GM23338 (cell line): ENCODE data around the gene PROP1. TPM values are rescaled to one million over a fixed set of nuclear protein-coding genes. Genes with fewer than 3 reads are reported as not detected.
"Not testable (repeated sequence)": the region's sequence is repeated elsewhere in the genome, so short reads cannot be mapped to it uniquely, and the experiment has no call there.

Experiments
- ATAC-seq: fragments of 200-7000 bp; cut with Tn5 transposase; 3 replicates; pipeline ENCODE4 v1.9.1; 2020
- DNase-seq: peaks from one replicate; pipeline ENCODE4 v3.0.0-alpha.2; 2015; ENCODE audit warnings: low spot score
- H2AFZ ChIP-seq: fragments of 200-600 bp; sonication (generic); 2 replicates; pipeline ENCODE4 v1.8.0; 2016; ENCODE audit warnings: antibody characterized with exemption, mild to moderate bottlenecking, moderate library complexity
- H3F3A ChIP-seq: fragments of 200-600 bp; sonication (generic); replicated peaks from 2 replicates; pipeline ENCODE4 v1.8.0; 2017; ENCODE audit warnings: antibody characterized with exemption, mixed run types, low read depth
- H3K27ac ChIP-seq: fragments of 200-600 bp; sonication (generic); 2 replicates; pipeline ENCODE4 v1.6.1; 2016; ENCODE audit warnings: low read depth
- H3K27me3 ChIP-seq: fragments of 200-600 bp; sonication (generic); 2 replicates; pipeline ENCODE4 v1.8.0; 2016; ENCODE audit warnings: mild to moderate bottlenecking, mixed run types, moderate library complexity; ENCODE audit not compliant: insufficient read depth
- H3K36me3 ChIP-seq: fragments of 200-600 bp; sonication (generic); 2 replicates; pipeline ENCODE4 v1.8.0; 2016; ENCODE audit warnings: mild to moderate bottlenecking; ENCODE audit not compliant: insufficient read depth
- H3K4me1 ChIP-seq: fragments of 200-600 bp; sonication (generic); 2 replicates; pipeline ENCODE4 v1.8.0; 2016; ENCODE audit warnings: mild to moderate bottlenecking, moderate library complexity; ENCODE audit not compliant: insufficient read depth
- H3K4me2 ChIP-seq: fragments of 200-600 bp; sonication (generic); 2 replicates; pipeline ENCODE4 v1.7.1; 2017; ENCODE audit warnings: mixed run types
- H3K4me3 ChIP-seq: fragments of 200-600 bp; sonication (generic); 2 replicates; pipeline ENCODE4 v1.6.1; 2016; ENCODE audit warnings: mixed run types
- H3K79me2 ChIP-seq: fragments of 200-600 bp; sonication (generic); replicated peaks from 2 replicates; pipeline ENCODE4 v1.8.0; 2017; ENCODE audit warnings: mild to moderate bottlenecking; ENCODE audit not compliant: insufficient read depth
- H3K9me2 ChIP-seq: fragments of 200-600 bp; sonication (generic); 2 replicates; pipeline ENCODE4 v1.8.0; 2017; ENCODE audit not compliant: insufficient read depth
- H4K20me1 ChIP-seq: fragments of 200-600 bp; sonication (generic); replicated peaks from 2 replicates; pipeline ENCODE4 v1.8.0; 2017; ENCODE audit warnings: mild to moderate bottlenecking; ENCODE audit not compliant: insufficient read depth
- H3K27ac Mint-ChIP-seq: 2 replicates; pipeline ENCODE4 v1.8.0; 2020; ENCODE audit warnings: inconsistent platforms, mild to moderate bottlenecking, moderate library complexity, mixed read lengths
- H3K27me3 Mint-ChIP-seq: 3 replicates; pipeline ENCODE4 v1.8.0; 2022; ENCODE audit warnings: low read depth, mild to moderate bottlenecking, moderate library complexity, mixed read lengths, inconsistent platforms; ENCODE audit not compliant: insufficient read depth, poor library complexity
- H3K36me3 Mint-ChIP-seq: 3 replicates; pipeline ENCODE4 v1.8.0; 2021; ENCODE audit warnings: low read depth, mild to moderate bottlenecking, inconsistent platforms, moderate library complexity, mixed read lengths
- H3K4me1 Mint-ChIP-seq: 3 replicates; pipeline ENCODE4 v1.8.0; 2020; ENCODE audit warnings: mild to moderate bottlenecking, inconsistent platforms, mixed read lengths
- H3K4me3 Mint-ChIP-seq: 3 replicates; pipeline ENCODE4 v1.8.0; 2021; ENCODE audit warnings: moderate library complexity, mild to moderate bottlenecking, inconsistent platforms, mixed read lengths
- H3K9me3 Mint-ChIP-seq: 3 replicates; pipeline ENCODE4 v1.8.0; 2020; ENCODE audit warnings: moderate library complexity, mild to moderate bottlenecking, inconsistent platforms, mixed read lengths
- polyA plus RNA-seq: library from polyadenylated mRNA; unstranded; fragments of >200 nt; fragmentation: Nextera tagmentation; extraction: Ambion mirVana; gene quantifications from 2 replicates; pipeline ENCODE4 v1.2.1, GENCODE V29; 2016
- total RNA-seq: library from RNA; depleted of rRNA; stranded (reverse); fragments of >200 nt; shearing (Covaris generic); gene quantifications from 2 replicates; pipeline ENCODE4 v1.2.3, GENCODE V29; 2014; rRNA removed

The PROP1 gene
- total and polyA plus RNA-seq, 2 experiments from 2014 or later: not detected

GRCh38 chr5:177945601-177946283 lies 50.3 kb downstream of the PROP1 start:
- not testable (repeated sequence) for ATAC-seq, H3K4me2 ChIP-seq, H3K79me2 ChIP-seq, H3K27ac Mint-ChIP-seq, H4K20me1 ChIP-seq, H3K4me3 Mint-ChIP-seq, H3K9me2 ChIP-seq, H3K4me3 ChIP-seq, H3K27me3 ChIP-seq, H3K27ac ChIP-seq, H3K36me3 ChIP-seq, H3K4me1 ChIP-seq, H3K4me1 Mint-ChIP-seq, H2AFZ ChIP-seq, H3K9me3 Mint-ChIP-seq, DNase-seq, H3K36me3 Mint-ChIP-seq, H3F3A ChIP-seq
- H3K27me3 Mint-ChIP-seq: peaks cover 14% of the 10 kb centered on the region

GRCh38 chr5:177945145-177945544 lies 50.9 kb downstream of the PROP1 start:
- H3K27me3 ChIP-seq, H3K79me2 ChIP-seq, H3K27ac ChIP-seq, H3K9me3 Mint-ChIP-seq, H3K9me2 ChIP-seq, H3K36me3 Mint-ChIP-seq, H4K20me1 ChIP-seq, DNase-seq, H3F3A ChIP-seq, H3K27ac Mint-ChIP-seq, H2AFZ ChIP-seq, ATAC-seq, H3K4me3 ChIP-seq, H3K36me3 ChIP-seq, H3K4me1 Mint-ChIP-seq, H3K4me2 ChIP-seq, H3K4me1 ChIP-seq: not testable (repeated sequence)
- H3K4me3 Mint-ChIP-seq: 0 out of 3 replicates have a peak overlapping the region, but pooled peaks have one; percentile 30
- peaks cover 14% of the 10 kb centered on the region for H3K27me3 Mint-ChIP-seq

DNA sequence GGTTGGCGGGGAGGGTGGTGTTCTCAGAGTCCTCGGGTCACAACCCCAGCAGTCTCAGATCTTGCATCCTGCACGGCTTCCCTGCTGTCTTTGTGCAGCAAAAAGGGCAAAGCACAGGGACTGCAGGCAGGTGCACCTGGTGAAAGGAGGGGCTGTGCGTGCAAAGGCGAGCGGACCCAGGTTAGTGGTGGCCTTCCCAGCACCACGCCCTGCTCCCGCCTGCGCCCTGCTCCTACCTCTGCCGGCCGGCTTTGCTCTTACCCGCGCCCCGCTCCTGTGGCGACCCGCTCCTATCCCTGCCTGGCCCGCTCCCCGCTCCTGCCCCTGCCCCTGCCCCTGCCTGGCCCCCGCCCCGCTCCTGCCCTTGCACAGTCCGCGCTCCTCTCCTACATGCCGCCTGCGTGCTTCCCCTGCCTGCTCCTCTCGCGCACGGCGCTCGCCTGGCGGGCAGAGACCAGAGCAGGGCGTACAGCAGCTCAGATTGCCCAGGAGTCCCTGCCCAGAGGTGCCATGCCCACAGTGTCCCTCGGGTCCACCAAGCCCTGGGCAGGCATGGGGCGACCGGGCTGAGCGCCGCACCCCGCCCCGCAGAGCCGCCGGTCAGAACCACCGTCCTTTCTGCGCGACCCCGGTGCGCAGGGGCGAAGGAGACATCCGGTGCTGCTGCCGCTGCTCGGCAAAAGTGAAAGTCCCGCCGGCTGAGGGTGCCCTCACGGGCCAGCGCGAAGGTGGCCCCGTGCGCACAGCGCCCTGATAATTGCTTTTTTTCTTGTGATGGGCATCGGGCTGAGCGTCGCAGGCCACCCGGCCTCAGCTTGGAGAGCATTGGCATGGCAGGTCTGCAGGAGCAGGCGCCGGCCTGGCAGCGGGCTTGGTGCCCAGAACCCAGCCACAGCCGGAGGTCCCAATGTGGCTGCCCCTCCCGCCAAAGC lies 52.0 kb downstream of the PROP1 start:
- H3K4me2 ChIP-seq: peak overlapping the region; percentile 77
- H3K4me3 ChIP-seq: peak overlapping the region; percentile 51
- not testable (repeated sequence) for H3K36me3 Mint-ChIP-seq, H3K79me2 ChIP-seq, H3K9me3 Mint-ChIP-seq, H3K27me3 ChIP-seq, H2AFZ ChIP-seq, H4K20me1 ChIP-seq, H3K27ac Mint-ChIP-seq, H3K4me1 Mint-ChIP-seq, H3K9me2 ChIP-seq, H3K4me1 ChIP-seq, H3K36me3 ChIP-seq, H3F3A ChIP-seq, H3K27ac ChIP-seq
- H3K4me3 Mint-ChIP-seq: peak overlapping the region; percentile 66; the same call in 2 of the 3 replicates
- DNase-seq (peak; percentile 57), ATAC-seq (peak; percentile 63)
- H3K27me3 Mint-ChIP-seq: peaks cover 17% of the 10 kb centered on the region

DNA sequence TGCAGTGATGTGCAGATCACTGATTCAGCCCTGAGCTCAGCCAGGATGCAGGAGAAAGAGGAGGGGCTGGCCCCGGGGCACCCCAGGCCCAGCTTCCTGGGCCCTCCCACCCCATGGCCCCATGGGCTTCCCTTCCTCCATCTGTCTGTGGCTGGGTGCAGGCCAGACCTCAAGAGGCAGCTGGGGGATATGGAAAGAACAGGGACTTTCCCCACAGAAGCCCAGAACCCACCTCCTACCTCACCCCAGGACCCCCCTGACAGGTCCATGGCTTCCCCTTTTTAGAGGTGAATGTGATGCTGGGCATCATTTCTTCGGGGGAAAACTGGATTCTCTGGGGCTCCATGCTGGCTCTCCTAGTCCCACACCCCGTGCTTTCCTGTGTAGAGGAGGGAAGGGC lies 53.1 kb downstream of the PROP1 start:
- H3F3A ChIP-seq, H3K36me3 Mint-ChIP-seq, H3K4me3 ChIP-seq, H3K9me3 Mint-ChIP-seq, H4K20me1 ChIP-seq, H3K4me2 ChIP-seq, H3K27me3 ChIP-seq, ATAC-seq, H3K4me1 Mint-ChIP-seq, H3K4me3 Mint-ChIP-seq, H3K27ac Mint-ChIP-seq, H3K9me2 ChIP-seq, H3K36me3 ChIP-seq, H3K27ac ChIP-seq, H3K79me2 ChIP-seq, H2AFZ ChIP-seq, DNase-seq, H3K4me1 ChIP-seq: not testable (repeated sequence)
- H3K27me3 Mint-ChIP-seq: peaks cover 23% of the 10 kb centered on the region

Other genes starting within 250 kb of the PROP1 start
- gene FAM153A, start 213.3 kb downstream of the PROP1 start, total RNA-seq: not detected in 2 replicates
- gene FAM153A, start 213.3 kb downstream of the PROP1 start, polyA plus RNA-seq: not detected in 2 replicates
- gene N4BP3, start 117.3 kb upstream of the PROP1 start, total RNA-seq: 52.7 and 58.2 TPM in 2 replicates
- gene N4BP3, start 117.3 kb upstream of the PROP1 start, polyA plus RNA-seq: 9.8 and 10.9 TPM in 2 replicates
- 83.7 and 101 TPM in 2 replicates for gene RMND5B, start 134.8 kb upstream of the PROP1 start, total RNA-seq
- 47.5 and 50.6 TPM in 2 replicates for gene RMND5B, start 134.8 kb upstream of the PROP1 start, polyA plus RNA-seq
- 452 and 455 TPM in 2 replicates for gene NHP2, start 157.6 kb upstream of the PROP1 start, total RNA-seq
- gene NHP2, start 157.6 kb upstream of the PROP1 start, polyA plus RNA-seq: 435 and 450 TPM in 2 replicates
- 0.07 and 0.08 TPM in 2 replicates for gene GMCL2, start 191.1 kb upstream of the PROP1 start, total RNA-seq
- not detected in 2 replicates for gene GMCL2, start 191.1 kb upstream of the PROP1 start, polyA plus RNA-seq
- 304 and 345 TPM in 2 replicates for gene HNRNPAB, start 208.3 kb upstream of the PROP1 start, total RNA-seq
- 579 and 599 TPM in 2 replicates for gene HNRNPAB, start 208.3 kb upstream of the PROP1 start, polyA plus RNA-seq
- 12.4 and 15.9 TPM in 2 replicates for gene PHYKPL, start 236.6 kb upstream of the PROP1 start, total RNA-seq
- gene PHYKPL, start 236.6 kb upstream of the PROP1 start, polyA plus RNA-seq: 17.8 and 20.8 TPM in 2 replicates